SK-N-SH (cell line): ENCODE results near the gene AK2. TPM values are rescaled to one million over a fixed set of nuclear protein-coding genes. Genes with fewer than 3 reads are reported as not detected.

ENCODE experiments used
- CTCF ChIA-PET: fragments of 300-600, 350-600 bp; formaldehyde crosslinking; extraction: SDS; loops from one replicate; lab custom pipeline; 2021; lab: Yijun Ruan, JAX
- POLR2A ChIA-PET: fragments of 350-600 bp; sonication (Branson Sonifier 250); formaldehyde crosslinking; extraction: SDS; loops from one replicate; lab custom pipeline; 2020; ENCODE audit warnings: antibody characterized with exemption, inconsistent platforms; lab: Yijun Ruan, JAX
- DNase-seq: peaks from one replicate; pipeline ENCODE4 v3.0.0; 2012
- H2AFZ ChIP-seq: fragments of 200-600 bp; sonication (generic); 2 replicates; pipeline ENCODE4 v1.8.1; 2016; ENCODE audit warnings: antibody characterized with exemption, mild to moderate bottlenecking, low read depth
- H3F3A ChIP-seq: fragments of 200-600 bp; sonication (generic); replicated peaks from 2 replicates; pipeline ENCODE3; 2016; ENCODE audit warnings: antibody characterized with exemption, mild to moderate bottlenecking; ENCODE audit not compliant: insufficient read depth
- H3K27ac ChIP-seq, 2 experiments: fragments of 200-500 bp in 1 of 2; fragments of 200-600 bp in 1 of 2; sonication (Bioruptor generic) in 1 of 2; sonication (generic), shearing (Covaris generic) in 1 of 2; 2 replicates each; pipeline versions ENCODE4 v1.5.1 to v1.6.1; 2014 to 2016; ENCODE audit warnings: low read depth in 2 of 2, inconsistent platforms in 1 of 2, low read length in 1 of 2, mild to moderate bottlenecking in 1 of 2, mixed read lengths in 1 of 2
- H3K27me3 ChIP-seq: fragments of 200-600 bp; sonication (generic), shearing (Covaris generic); 2 replicates; pipeline ENCODE4 v1.6.1; 2016; ENCODE audit warnings: mixed run types; ENCODE audit not compliant: insufficient read depth
- H3K36me3 ChIP-seq, 2 experiments: fragments of 200-500 bp in 1 of 2; fragments of 200-600 bp in 1 of 2; sonication (Bioruptor generic) in 1 of 2; sonication (generic) in 1 of 2; replicated peaks in 1 of 2; 2 replicates each; pipeline versions ENCODE3 to v1.5.1; 2014 to 2016; ENCODE audit warnings: low read length in 1 of 2, mild to moderate bottlenecking in 1 of 2; ENCODE audit not compliant: insufficient read depth in 2 of 2, control insufficient read depth in 1 of 2
- H3K4me1 ChIP-seq, 2 experiments: fragments of 200-500 bp in 1 of 2; fragments of 200-600 bp in 1 of 2; sonication (Bioruptor generic) in 1 of 2; sonication (generic), shearing (Covaris generic) in 1 of 2; 2 replicates each; pipeline versions ENCODE4 v1.5.1 to v1.6.1; 2014 to 2016; ENCODE audit warnings: low read depth in 1 of 2, low read length in 1 of 2, mixed run types in 1 of 2; ENCODE audit not compliant: insufficient read depth in 2 of 2, control insufficient read depth in 1 of 2
- H3K4me2 ChIP-seq: fragments of 200-600 bp; sonication (generic), shearing (Covaris generic); 2 replicates; pipeline ENCODE4 v1.6.1; 2017; ENCODE audit warnings: mixed run types
- H3K4me3 ChIP-seq, 2 experiments: fragments of 200-500 bp in 1 of 2; fragments of 200-600 bp in 1 of 2; sonication (Bioruptor generic) in 1 of 2; sonication (generic), shearing (Covaris generic) in 1 of 2; 2 replicates each; pipeline versions ENCODE4 v1.5.1 to v1.8.1; 2014 to 2016; ENCODE audit warnings: low read depth in 2 of 2, inconsistent platforms in 1 of 2, low read length in 1 of 2, mild to moderate bottlenecking in 1 of 2, mixed read lengths in 1 of 2, moderate library complexity in 1 of 2
- H3K79me2 ChIP-seq: fragments of 200-600 bp; sonication (generic); 2 replicates; pipeline ENCODE4 v1.8.1; 2017; ENCODE audit warnings: mild to moderate bottlenecking; ENCODE audit not compliant: insufficient read depth
- H3K9ac ChIP-seq: fragments of 200-600 bp; sonication (generic); 2 replicates; pipeline ENCODE4 v1.6.1; 2017; ENCODE audit warnings: mixed run types
- H3K9me2 ChIP-seq: fragments of 200-600 bp; sonication (generic); 2 replicates; pipeline ENCODE4 v1.6.1; 2017; ENCODE audit warnings: mixed run types
- H3K9me3 ChIP-seq: fragments of 200-600 bp; sonication (generic); 2 replicates; pipeline ENCODE4 v1.6.1; 2017; ENCODE audit warnings: mixed run types, mild to moderate bottlenecking, moderate library complexity
- H4K20me1 ChIP-seq: fragments of 200-600 bp; sonication (generic); 2 replicates; pipeline ENCODE4 v1.6.1; 2017; ENCODE audit warnings: mild to moderate bottlenecking, mixed run types; ENCODE audit not compliant: insufficient read depth
- CHD2 ChIP-seq: fragments of 150-350 bp; IDR thresholded peaks from 2 replicates; pipeline ENCODE4 v1.6.1; 2018; ENCODE audit warnings: low read length; ENCODE audit not compliant: partially characterized antibody
- EZH2phosphoT487 ChIP-seq: fragments of 200-600 bp; sonication (generic); IDR thresholded peaks from 2 replicates; pipeline ENCODE4 v1.6.1; 2017; ENCODE audit warnings: low read depth, mixed run types, mild to moderate bottlenecking, antibody characterized with exemption, moderate library complexity, borderline replicate concordance
- FOSL2 ChIP-seq: IDR thresholded peaks from 2 replicates; pipeline ENCODE4 v1.4.0; 2012; ENCODE audit warnings: low read depth, mild to moderate bottlenecking, moderate library complexity, borderline replicate concordance
- GABPA ChIP-seq: IDR thresholded peaks from 2 replicates; pipeline ENCODE4 v1.4.0; 2012; ENCODE audit warnings: low read depth, mild to moderate bottlenecking
- JUND ChIP-seq: IDR thresholded peaks from 2 replicates; pipeline ENCODE4 v1.4.0; 2012
- MAX ChIP-seq: IDR thresholded peaks from 2 replicates; pipeline ENCODE4 v1.4.0; 2012; ENCODE audit warnings: low read depth
- MEF2A ChIP-seq: IDR thresholded peaks from 2 replicates; pipeline ENCODE4 v1.4.0; 2012; ENCODE audit warnings: low read depth, borderline replicate concordance
- MXI1 ChIP-seq: IDR thresholded peaks from 2 replicates; pipeline ENCODE4 v1.6.1; 2012; ENCODE audit warnings: mild to moderate bottlenecking, low read depth, low read length, improper control_type of control experiment
- NFIC ChIP-seq: IDR thresholded peaks from 2 replicates; pipeline ENCODE4 v1.4.0; 2012; ENCODE audit warnings: borderline replicate concordance
- NRF1 ChIP-seq: IDR thresholded peaks from 2 replicates; pipeline ENCODE4 v1.6.1; 2012; ENCODE audit warnings: low read depth, mild to moderate bottlenecking, low read length
- POLR2AphosphoS5 ChIP-seq: IDR thresholded peaks from 2 replicates; pipeline ENCODE4 v1.6.1; 2012; ENCODE audit warnings: low read depth, low read length
- RAD21 ChIP-seq: IDR thresholded peaks from 2 replicates; pipeline ENCODE4 v1.6.1; 2012; ENCODE audit warnings: mild to moderate bottlenecking, low read length
- RCOR1 ChIP-seq: fragments of 150-350 bp; IDR thresholded peaks from 2 replicates; pipeline ENCODE4 v1.6.1; 2017; ENCODE audit warnings: antibody characterized with exemption, low read length
- RXRA ChIP-seq: IDR thresholded peaks from 2 replicates; pipeline ENCODE4 v1.4.0; 2012; ENCODE audit warnings: low read depth, mild to moderate bottlenecking, borderline replicate concordance
- SMC3 ChIP-seq: IDR thresholded peaks from 2 replicates; pipeline ENCODE4 v1.6.1; 2012; ENCODE audit warnings: low read depth, low read length, improper control_type of control experiment
- TAF1 ChIP-seq: IDR thresholded peaks from 2 replicates; pipeline ENCODE4 v1.6.1; 2012; ENCODE audit warnings: low read depth, mild to moderate bottlenecking, low read length, moderate library complexity, borderline replicate concordance
- TEAD4 ChIP-seq: IDR thresholded peaks from 2 replicates; pipeline ENCODE4 v1.4.0; 2012; ENCODE audit warnings: mild to moderate bottlenecking, borderline replicate concordance; ENCODE audit not compliant: insufficient read depth
- YY1 ChIP-seq: IDR thresholded peaks from 2 replicates; pipeline ENCODE4 v1.4.0; 2012; ENCODE audit warnings: low read depth, mild to moderate bottlenecking
- WGBS: methylation state at CpG from one replicate; pipeline ENCODE4 v1.1.6; 2017; ENCODE audit warnings: low lambda C conversion rate; 5-methylcytosine and 5-hydroxymethylcytosine counted together
- polyA plus RNA-seq, 3 experiments: library from polyadenylated mRNA; depleted of rRNA; stranded (reverse); fragments of >200 nt; gene quantifications; 2 replicates each; pipeline ENCODE4 v1.2.3, GENCODE V29; 2012
- TF ChIP-seq, protein P1 (sequence below): fragments of 150-350 bp; IDR thresholded peaks from 2 replicates; pipeline ENCODE4 v1.6.1; 2017; ENCODE audit warnings: antibody characterized with exemption, low read length, low read depth, borderline replicate concordance
- TF ChIP-seq, protein P2 (sequence below): fragments of 150-350 bp; IDR thresholded peaks from 2 replicates; pipeline ENCODE4 v1.6.1; 2016; ENCODE audit warnings: mild to moderate bottlenecking, low read depth, low read length

The AK2 gene
- polyA plus RNA-seq, 1 of the 3 experiments (the other 2 are of a cell fraction), result 191 TPM

DNA sequence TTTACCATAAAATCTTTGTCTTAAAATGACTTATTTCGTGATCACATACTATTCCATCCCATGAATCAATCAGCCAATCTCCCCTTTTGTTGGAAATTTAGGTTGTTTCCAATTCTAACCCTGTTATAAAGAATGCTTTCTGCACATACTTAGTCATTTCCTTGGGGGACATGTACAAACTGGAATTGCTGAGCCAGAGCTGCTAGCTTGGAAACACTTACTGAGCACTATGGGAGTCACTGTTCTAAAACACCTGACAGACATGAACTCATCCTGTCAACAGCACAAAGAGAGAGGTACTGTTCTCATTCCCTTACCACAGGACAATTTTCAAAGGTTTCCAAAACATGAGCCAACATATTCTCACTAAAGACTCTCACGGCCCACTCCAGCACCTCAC, 32.1 kb downstream of the AK2 start (continued):
- TF ChIP-seq, protein P1, sequence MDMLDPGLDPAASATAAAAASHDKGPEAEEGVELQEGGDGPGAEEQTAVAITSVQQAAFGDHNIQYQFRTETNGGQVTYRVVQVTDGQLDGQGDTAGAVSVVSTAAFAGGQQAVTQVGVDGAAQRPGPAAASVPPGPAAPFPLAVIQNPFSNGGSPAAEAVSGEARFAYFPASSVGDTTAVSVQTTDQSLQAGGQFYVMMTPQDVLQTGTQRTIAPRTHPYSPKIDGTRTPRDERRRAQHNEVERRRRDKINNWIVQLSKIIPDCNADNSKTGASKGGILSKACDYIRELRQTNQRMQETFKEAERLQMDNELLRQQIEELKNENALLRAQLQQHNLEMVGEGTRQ, result no peak
- TF ChIP-seq YY1, result no peak
- TF ChIP-seq MEF2A, result no peak
- TF ChIP-seq NRF1, result no peak
- TF ChIP-seq EZH2phosphoT487, result no peak
- no peak for TF ChIP-seq NFIC

GRCh38 chr1:33003657-33004056, 33.0 kb downstream of the AK2 start:
- 68% methylated on average over 3 of the region's 4 CpGs for WGBS
- Histone ChIP-seq H3K27ac (no peak overlapping the region), H3K9ac (no peak overlapping the region), H3K4me2 (no peak overlapping the region), H4K20me1 (no peaks in the 10 kb centered on the region; the same call in 1 of the 2 replicates), H3K79me2 (no peaks in the 10 kb centered on the region), H3K36me3 (peaks cover 2 to 12% of the 10 kb centered on the region in 2 experiments), H3K4me1 (peaks cover 36 to 43% of the 10 kb centered on the region in 2 experiments), H3K9me3 (no peaks in the 10 kb centered on the region), H3K9me2 (no peaks in the 10 kb centered on the region), H2AFZ (no peak overlapping the region), H3K4me3 (no peak overlapping the region), H3F3A (peaks cover 9% of the 10 kb centered on the region), H3K27me3 (no peaks in the 10 kb centered on the region)
- ChIA-PET POLR2A (no interaction called here), CTCF (interaction anchor here (0.9 to 1.1 kb wide), 3 partner anchors 23 to 82 kb away, joined by 3 read pairs; no protein-coding TSS in a partner anchor)
- no peak for TF ChIP-seq TEAD4
- no peak for TF ChIP-seq GABPA
- no peak for TF ChIP-seq RXRA
- no peak for TF ChIP-seq TAF1
- no peak for TF ChIP-seq CHD2
- no peak for TF ChIP-seq NRF1
- DNase-seq, result no peak

DNA sequence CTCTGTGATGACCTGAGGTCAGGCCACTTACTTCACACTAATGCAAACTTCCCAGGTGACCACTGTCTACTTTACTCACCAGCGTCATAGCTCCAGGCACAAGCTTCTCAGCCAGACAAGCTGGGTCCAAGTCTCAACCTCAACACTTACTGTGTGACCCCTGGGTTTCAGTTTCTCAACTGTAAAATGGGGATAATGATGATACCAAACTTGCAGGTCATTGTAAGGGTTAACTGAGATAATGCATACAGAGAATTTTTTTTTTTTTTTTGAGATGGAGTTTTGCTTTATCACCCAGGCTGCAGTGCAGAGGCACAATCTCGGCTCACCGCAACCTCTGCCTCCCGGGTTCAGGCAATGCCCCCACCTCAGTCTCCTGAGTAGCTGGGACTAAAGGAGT, 34.7 kb downstream of the AK2 start:
- CTCF ChIA-PET, result interaction anchor here (0.7 to 1.1 kb wide), 2 partner anchors 13 to 21 kb away, joined by 3 read pairs; no protein-coding TSS in a partner anchor
- WGBS, result 96% methylated on average over 4 of the region's 4 CpGs
- Histone ChIP-seq H2AFZ (no peak overlapping the region), H3K9ac (no peak overlapping the region), H3K27me3 (no peaks in the 10 kb centered on the region), H4K20me1 (no peaks in the 10 kb centered on the region; the same call in 1 of the 2 replicates), H3F3A (peaks cover 17% of the 10 kb centered on the region), H3K4me1 (peaks cover 39 to 43% of the 10 kb centered on the region in 2 experiments; a peak in 3 of 4 replicates), H3K79me2 (no peaks in the 10 kb centered on the region)
- TF ChIP-seq RCOR1 (no peak), TAF1 (no peak), FOSL2 (no peak), JUND (no peak), RAD21 (no peak), MXI1 (no peak), SMC3 (no peak), EZH2phosphoT487 (no peak), POLR2AphosphoS5 (no peak), MAX (no peak), MEF2A (no peak)
- TF ChIP-seq, protein P2, sequence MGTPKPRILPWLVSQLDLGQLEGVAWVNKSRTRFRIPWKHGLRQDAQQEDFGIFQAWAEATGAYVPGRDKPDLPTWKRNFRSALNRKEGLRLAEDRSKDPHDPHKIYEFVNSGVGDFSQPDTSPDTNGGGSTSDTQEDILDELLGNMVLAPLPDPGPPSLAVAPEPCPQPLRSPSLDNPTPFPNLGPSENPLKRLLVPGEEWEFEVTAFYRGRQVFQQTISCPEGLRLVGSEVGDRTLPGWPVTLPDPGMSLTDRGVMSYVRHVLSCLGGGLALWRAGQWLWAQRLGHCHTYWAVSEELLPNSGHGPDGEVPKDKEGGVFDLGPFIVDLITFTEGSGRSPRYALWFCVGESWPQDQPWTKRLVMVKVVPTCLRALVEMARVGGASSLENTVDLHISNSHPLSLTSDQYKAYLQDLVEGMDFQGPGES, result no peak
- TF ChIP-seq, all 33 proteins: peak for 0
- Histone ChIP-seq H3K4me3 (no peak overlapping the region), H3K9me2 (no peaks in the 10 kb centered on the region), H3K36me3 (no peaks in the 10 kb centered on the region), H3K27ac (no peak overlapping the region), H3K9me3 (no peaks in the 10 kb centered on the region), H3K4me2 (no peak overlapping the region)
- DNase-seq, result no peak
- POLR2A ChIA-PET, result no interaction called here
